ENCODE results near the gene SEMA3A. TPM values are rescaled to one million over a fixed set of nuclear protein-coding genes. Genes with fewer than 3 reads are reported as not detected.

Gene SEMA3A
- total and polyA plus RNA-seq, 2 of the 13 experiments (the other 11 are each of a cell fraction or from before 2014, with no cell fraction given), result 0.29 to 1.2 TPM

DNA sequence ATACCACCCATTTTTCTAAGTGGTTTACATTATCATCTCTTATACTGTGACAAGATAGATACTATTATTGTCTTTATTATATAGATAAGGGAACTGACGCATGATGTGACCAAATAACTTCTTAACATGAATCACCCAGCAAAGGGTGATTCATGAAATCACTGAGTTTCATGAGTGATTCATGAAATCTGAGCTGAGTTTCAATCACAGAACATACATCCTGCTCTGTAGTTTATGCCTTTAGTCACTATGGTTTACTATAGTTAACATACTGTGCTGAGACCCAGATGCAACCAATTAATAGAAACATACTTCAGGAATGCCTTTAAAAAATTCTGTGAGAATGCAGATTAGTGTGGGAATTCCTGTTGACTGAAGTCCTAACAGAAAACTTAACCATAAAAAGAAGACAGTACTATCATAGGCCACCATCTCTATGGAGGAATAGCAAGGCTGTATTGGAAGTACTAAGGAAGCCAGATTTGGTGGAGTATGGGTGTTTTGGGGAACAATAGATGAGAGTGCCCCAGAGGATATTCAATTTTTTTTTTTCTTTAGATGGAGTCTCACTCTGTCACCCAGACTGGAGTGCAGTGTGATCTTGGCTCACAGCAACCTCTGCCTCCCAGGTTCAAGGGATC lies 43.1 kb upstream of the SEMA3A start:
- H3K4me1 ChIP-seq (ENCODE audit: insufficient read depth, low read length), result no peaks in the 10 kb centered on the region
- no peak for TF ChIP-seq ZNF260 (CRISPR knock-in tag; IDR thresholded peaks at IDR 0.05; ENCODE audit: borderline replicate concordance, low read depth)
- TF ChIP-seq MAFF (IDR thresholded peaks at IDR 0.05; ENCODE audit: low read depth, low read length), result no peak
- no peak for TF ChIP-seq ZNF101 (CRISPR knock-in tag; IDR thresholded peaks at IDR 0.05; ENCODE audit: borderline replicate concordance, low read depth)
- TF ChIP-seq, protein P1, sequence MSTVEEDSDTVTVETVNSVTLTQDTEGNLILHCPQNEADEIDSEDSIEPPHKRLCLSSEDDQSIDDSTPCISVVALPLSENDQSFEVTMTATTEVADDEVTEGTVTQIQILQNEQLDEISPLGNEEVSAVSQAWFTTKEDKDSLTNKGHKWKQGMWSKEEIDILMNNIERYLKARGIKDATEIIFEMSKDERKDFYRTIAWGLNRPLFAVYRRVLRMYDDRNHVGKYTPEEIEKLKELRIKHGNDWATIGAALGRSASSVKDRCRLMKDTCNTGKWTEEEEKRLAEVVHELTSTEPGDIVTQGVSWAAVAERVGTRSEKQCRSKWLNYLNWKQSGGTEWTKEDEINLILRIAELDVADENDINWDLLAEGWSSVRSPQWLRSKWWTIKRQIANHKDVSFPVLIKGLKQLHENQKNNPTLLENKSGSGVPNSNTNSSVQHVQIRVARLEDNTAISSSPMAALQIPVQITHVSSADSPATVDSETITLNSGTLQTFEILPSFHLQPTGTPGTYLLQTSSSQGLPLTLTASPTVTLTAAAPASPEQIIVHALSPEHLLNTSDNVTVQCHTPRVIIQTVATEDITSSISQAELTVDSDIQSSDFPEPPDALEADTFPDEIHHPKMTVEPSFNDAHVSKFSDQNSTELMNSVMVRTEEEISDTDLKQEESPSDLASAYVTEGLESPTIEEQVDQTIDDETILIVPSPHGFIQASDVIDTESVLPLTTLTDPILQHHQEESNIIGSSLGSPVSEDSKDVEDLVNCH (CRISPR knock-in tag; IDR thresholded peaks at IDR 0.05), result no peak
- no peak for TF ChIP-seq RAD51 (IDR thresholded peaks at IDR 0.05; ENCODE audit: borderline replicate concordance)
- BruUV-seq (replicated peaks), result no TSS peak
- H4K20me1 ChIP-seq (ENCODE audit: insufficient read depth, low read length), result no peaks in the 10 kb centered on the region
- H3K79me2 ChIP-seq (ENCODE audit: insufficient read depth, low read length), result no peaks in the 10 kb centered on the region
- DNase-seq (ENCODE audit: low spot score) (no peak), ATAC-seq (no peak), FAIRE-seq (no peak)
- H3K27me3 ChIP-seq (ENCODE audit: control insufficient read depth in 1 of 2, insufficient read depth in 2 of 2, low read length in 2 of 2), result no peaks in the 10 kb centered on the region
- POLR2A ChIA-PET, result no interaction called here
- CTCF ChIA-PET (ENCODE audit: low intra/inter-chr PET ratio, low total read pairs), result no interaction called here
- no peak overlapping the region for H3K9ac ChIP-seq (ENCODE audit: insufficient read depth, low read depth, low read length)
- no peak overlapping the region for H2AFZ ChIP-seq (ENCODE audit: low read length)
- no peak overlapping the region for H3K4me3 ChIP-seq (replicated peaks in 1 of 3; ENCODE audit: insufficient read depth in 1 of 3, low read depth in 2 of 3, low read length in 3 of 3)
- H3K4me2 ChIP-seq (ENCODE audit: low read depth, low read length), result no peak overlapping the region
- WGBS (ENCODE audit: low lambda C conversion rate), result 14% methylated on average over 1 of the region's 1 CpG
- in situ Hi-C loops (cut with HindIII; ENCODE audit: extremely low pct_ligation_motif_present, low pct_unique_long_range_greater_than_20kb) (no loop called here), intact Hi-C loops (cut with micrococcal nuclease; ENCODE audit: unreplicated experiment) (no loop called here)
- no peaks in the 10 kb centered on the region for H3K9me3 ChIP-seq (ENCODE audit: low read length)
- no peaks in the 10 kb centered on the region for H3K36me3 ChIP-seq (replicated peaks in 1 of 2; ENCODE audit: control insufficient read depth in 1 of 2, insufficient read depth in 2 of 2, low read length in 2 of 2)
- H3K27ac ChIP-seq (ENCODE audit: extremely low read length, insufficient read depth, low read length), result no peak overlapping the region

DNA sequence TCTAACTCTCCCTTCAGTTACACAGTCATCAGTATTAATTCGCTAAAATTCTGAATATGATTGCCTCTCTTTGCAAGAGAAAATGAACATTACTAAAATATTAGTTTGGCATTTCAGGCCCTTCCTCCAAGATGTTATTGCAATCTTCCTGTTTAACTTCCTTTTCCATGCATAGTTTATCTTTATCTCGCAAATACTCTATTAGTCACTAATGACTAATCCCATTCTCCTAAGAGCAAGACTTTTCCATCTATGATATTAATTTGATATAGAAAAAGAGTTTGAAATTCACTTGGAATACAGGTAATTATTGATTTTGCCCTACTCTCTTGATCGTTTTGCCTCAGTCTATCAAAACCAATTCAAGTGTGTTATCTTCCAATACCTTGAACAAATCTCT lies 41.8 kb upstream of the SEMA3A start:
- Histone ChIP-seq H4K20me1 (ENCODE audit: insufficient read depth, low read length) (no peaks in the 10 kb centered on the region), H3K79me2 (ENCODE audit: insufficient read depth, low read length) (no peaks in the 10 kb centered on the region), H3K27me3 (ENCODE audit: control insufficient read depth in 1 of 2, insufficient read depth in 2 of 2, low read length in 2 of 2) (no peaks in the 10 kb centered on the region), H3K27ac (ENCODE audit: extremely low read length, insufficient read depth, low read length) (no peak overlapping the region), H3K9ac (ENCODE audit: insufficient read depth, low read depth, low read length) (no peak overlapping the region), H3K4me1 (ENCODE audit: insufficient read depth, low read length) (no peaks in the 10 kb centered on the region), H3K4me3 (replicated peaks in 1 of 3; ENCODE audit: insufficient read depth in 1 of 3, low read depth in 2 of 3, low read length in 3 of 3) (no peak overlapping the region), H3K9me3 (ENCODE audit: low read length) (no peaks in the 10 kb centered on the region), H2AFZ (ENCODE audit: low read length) (no peak overlapping the region), H3K4me2 (ENCODE audit: low read depth, low read length) (no peak overlapping the region), H3K36me3 (replicated peaks in 1 of 2; ENCODE audit: control insufficient read depth in 1 of 2, insufficient read depth in 2 of 2, low read length in 2 of 2) (no peaks in the 10 kb centered on the region)
- POLR2A ChIA-PET, result no interaction called here
- no TSS peak for BruUV-seq (replicated peaks)
- in situ Hi-C loops (cut with HindIII; ENCODE audit: extremely low pct_ligation_motif_present, low pct_unique_long_range_greater_than_20kb) (no loop called here), intact Hi-C loops (cut with micrococcal nuclease; ENCODE audit: unreplicated experiment) (no loop called here)
- FAIRE-seq (no peak), DNase-seq (ENCODE audit: low spot score) (no peak), ATAC-seq (no peak)
- CTCF ChIA-PET (ENCODE audit: low intra/inter-chr PET ratio, low total read pairs), result no interaction called here
- no peak for TF ChIP-seq NR2F6 (IDR thresholded peaks at IDR 0.05)
- no peak for TF ChIP-seq NR2F6 (CRISPR knock-in tag; IDR thresholded peaks at IDR 0.05)
- TF ChIP-seq, protein P2, sequence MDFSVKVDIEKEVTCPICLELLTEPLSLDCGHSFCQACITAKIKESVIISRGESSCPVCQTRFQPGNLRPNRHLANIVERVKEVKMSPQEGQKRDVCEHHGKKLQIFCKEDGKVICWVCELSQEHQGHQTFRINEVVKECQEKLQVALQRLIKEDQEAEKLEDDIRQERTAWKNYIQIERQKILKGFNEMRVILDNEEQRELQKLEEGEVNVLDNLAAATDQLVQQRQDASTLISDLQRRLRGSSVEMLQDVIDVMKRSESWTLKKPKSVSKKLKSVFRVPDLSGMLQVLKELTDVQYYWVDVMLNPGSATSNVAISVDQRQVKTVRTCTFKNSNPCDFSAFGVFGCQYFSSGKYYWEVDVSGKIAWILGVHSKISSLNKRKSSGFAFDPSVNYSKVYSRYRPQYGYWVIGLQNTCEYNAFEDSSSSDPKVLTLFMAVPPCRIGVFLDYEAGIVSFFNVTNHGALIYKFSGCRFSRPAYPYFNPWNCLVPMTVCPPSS (IDR thresholded peaks at IDR 0.05), result no peak
- TF ChIP-seq IRX3 (CRISPR knock-in tag; IDR thresholded peaks at IDR 0.05; ENCODE audit: borderline replicate concordance, low read depth), result no peak
- no peak for TF ChIP-seq HOXD1 (CRISPR knock-in tag; IDR thresholded peaks at IDR 0.05)
- no peak for TF ChIP-seq ESRRA (CRISPR knock-in tag; IDR thresholded peaks at IDR 0.05; ENCODE audit: low read depth)
- TF ChIP-seq ZFP36L1 (CRISPR knock-in tag; IDR thresholded peaks at IDR 0.05), result no peak
- TF ChIP-seq ZNF253 (CRISPR knock-in tag; IDR thresholded peaks at IDR 0.05; ENCODE audit: borderline replicate concordance), result no peak
- no peak for TF ChIP-seq TFDP2 (CRISPR knock-in tag; IDR thresholded peaks at IDR 0.05)
- WGBS (ENCODE audit: low lambda C conversion rate), result under 1% methylated on average over 3 of the region's 3 CpGs
